Hematopoietic multipotent progenitor cell treated with erythropoietin and hydrocortisone succinate and interleukin-3 and kit ligand, for 17 days (in vitro differentiated cells): ENCODE results near the gene IVL.

Source experiments
- DNase-seq: peaks from one replicate; pipeline ENCODE4 v3.0.0-alpha.2; 2015; ENCODE audit warnings: low spot score

IVL gene

GRCh38 chr1:152907686-152908601 is at the start of gene IVL:
Gene IVL, plus strand, starts transcription at chr1:152908546. Its CDS starts 1,252 bp downstream, at chr1:152909798.
- DNase-seq: no peak

- DNase-seq: no peak
Measured at GRCh38 chr1:152859696-152860095, 48.6 kb upstream of the IVL start, which contains the start of gene LCE7A. Gene LCE7A, plus strand, starts transcription at chr1:152859996. Its CDS starts 702 bp downstream, at chr1:152860698.

GRCh38 chr1:152860129-152860528 is 48.2 kb upstream of the IVL start:
- DNase-seq: no peak

- DNase-seq: no peak
Measured at GRCh38 chr1:152861374-152861773, 47.0 kb upstream of the IVL start.

- no peak for DNase-seq
Measured at GRCh38 chr1:152864443-152864842, 43.9 kb upstream of the IVL start.

GRCh38 chr1:152866321-152866720 is 42.0 kb upstream of the IVL start:
- no peak for DNase-seq

- peak; percentile 60 for DNase-seq
Measured at GRCh38 chr1:152869808-152870419, 38.4 kb upstream of the IVL start.

- DNase-seq: no peak
Measured at GRCh38 chr1:152870831-152871730, 37.3 kb upstream of the IVL start.

GRCh38 chr1:152871731-152872126 is 36.6 kb upstream of the IVL start:
- DNase-seq: no peak

- DNase-seq: no peak
Measured at GRCh38 chr1:152873495-152873894, 34.9 kb upstream of the IVL start.

GRCh38 chr1:152876827-152877226 is 31.5 kb upstream of the IVL start:
- DNase-seq: no peak

- DNase-seq: no peak
Measured at GRCh38 chr1:152878042-152878441, 30.3 kb upstream of the IVL start, which contains the start of gene SMCP. Gene SMCP, plus strand, starts transcription at chr1:152878322. Its CDS starts 6,101 bp downstream, at chr1:152884423.

GRCh38 chr1:152879559-152880198 is 28.7 kb upstream of the IVL start:
- no peak for DNase-seq

GRCh38 chr1:152880316-152880715 is 28.0 kb upstream of the IVL start:
- no peak for DNase-seq

- DNase-seq: no peak
Measured at GRCh38 chr1:152880907-152881306, 27.4 kb upstream of the IVL start.

- DNase-seq: no peak
Measured at GRCh38 chr1:152884085-152884484, 24.3 kb upstream of the IVL start.

GRCh38 chr1:152884506-152884905 is 23.8 kb upstream of the IVL start:
- no peak for DNase-seq

GRCh38 chr1:152884966-152885624 is 23.3 kb upstream of the IVL start:
- no peak for DNase-seq

GRCh38 chr1:152886085-152886484 is 22.3 kb upstream of the IVL start:
- DNase-seq: no peak

- no peak for DNase-seq
Measured at GRCh38 chr1:152886758-152887409, 21.5 kb upstream of the IVL start.

GRCh38 chr1:152888126-152888525 is 20.2 kb upstream of the IVL start:
- DNase-seq: no peak
